ENCODE results near the gene LAMTOR2. TPM values are rescaled to one million over a fixed set of nuclear protein-coding genes. Genes with fewer than 3 reads are reported as not detected.

LAMTOR2 gene
- polyA plus RNA-seq, 1 donor (not counting 4 experiments of a cell fraction or from before 2014, with no cell fraction given): 67.5 TPM

DNA sequence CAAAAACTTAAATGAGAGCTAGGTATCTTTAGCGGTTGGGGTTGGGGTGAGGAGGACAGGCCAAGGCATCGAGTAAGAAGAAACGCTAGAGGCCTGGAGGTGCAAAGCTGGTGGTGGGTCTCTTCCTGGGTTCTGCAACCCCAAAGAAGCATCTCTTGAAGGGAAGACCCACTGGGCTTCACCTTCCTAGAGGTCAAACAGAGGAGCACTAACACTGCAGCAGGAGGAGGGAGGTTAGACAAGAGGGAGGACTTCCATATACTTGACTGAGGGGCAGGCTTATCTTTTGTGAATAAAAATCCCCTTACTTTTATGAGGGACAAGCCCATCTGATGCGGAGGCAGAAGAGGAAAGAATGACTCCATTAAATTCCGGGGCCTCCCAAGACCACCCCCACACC, 25.2 kb downstream of the LAMTOR2 start:
- no peaks in the 10 kb centered on the region for H3K79me2 ChIP-seq (ENCODE audit: control insufficient read depth, insufficient read depth, low read length)
- no peak for TF ChIP-seq EZH2 (IDR thresholded peaks at IDR 0.05; ENCODE audit: low read length)
- TF ChIP-seq, protein P1, sequence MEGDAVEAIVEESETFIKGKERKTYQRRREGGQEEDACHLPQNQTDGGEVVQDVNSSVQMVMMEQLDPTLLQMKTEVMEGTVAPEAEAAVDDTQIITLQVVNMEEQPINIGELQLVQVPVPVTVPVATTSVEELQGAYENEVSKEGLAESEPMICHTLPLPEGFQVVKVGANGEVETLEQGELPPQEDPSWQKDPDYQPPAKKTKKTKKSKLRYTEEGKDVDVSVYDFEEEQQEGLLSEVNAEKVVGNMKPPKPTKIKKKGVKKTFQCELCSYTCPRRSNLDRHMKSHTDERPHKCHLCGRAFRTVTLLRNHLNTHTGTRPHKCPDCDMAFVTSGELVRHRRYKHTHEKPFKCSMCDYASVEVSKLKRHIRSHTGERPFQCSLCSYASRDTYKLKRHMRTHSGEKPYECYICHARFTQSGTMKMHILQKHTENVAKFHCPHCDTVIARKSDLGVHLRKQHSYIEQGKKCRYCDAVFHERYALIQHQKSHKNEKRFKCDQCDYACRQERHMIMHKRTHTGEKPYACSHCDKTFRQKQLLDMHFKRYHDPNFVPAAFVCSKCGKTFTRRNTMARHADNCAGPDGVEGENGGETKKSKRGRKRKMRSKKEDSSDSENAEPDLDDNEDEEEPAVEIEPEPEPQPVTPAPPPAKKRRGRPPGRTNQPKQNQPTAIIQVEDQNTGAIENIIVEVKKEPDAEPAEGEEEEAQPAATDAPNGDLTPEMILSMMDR (optimal IDR thresholded peaks at IDR 0.05 in 1 of 3, IDR thresholded peaks at IDR 0.05 in 1 of 3, conservative IDR thresholded peaks at IDR 0.05 in 1 of 3; ENCODE audit: extremely low read depth in 1 of 3, insufficient read depth in 2 of 3, low read length in 3 of 3): no peak
- no peak overlapping the region for H3K4me2 ChIP-seq (ENCODE audit: control insufficient read depth, extremely low read depth, insufficient read depth, low read depth, low read length)
- no peak for DNase-seq (ENCODE audit: low read depth, low spot score)
- peaks cover 4% of the 10 kb centered on the region for H3K4me1 ChIP-seq (ENCODE audit: control insufficient read depth, extremely low read depth, insufficient read depth, low read length)
- H3K27ac ChIP-seq (ENCODE audit: control insufficient read depth, insufficient read depth, low read length): no peak overlapping the region
- H3K4me3 ChIP-seq (ENCODE audit: control insufficient read depth in 2 of 3, extremely low read depth in 1 of 3, insufficient read depth in 2 of 3, low read depth in 1 of 3, low read length in 3 of 3): no peak overlapping the region
- H3K9me3 ChIP-seq (ENCODE audit: control insufficient read depth, low read depth, low read length): no peaks in the 10 kb centered on the region
- H3K9me1 ChIP-seq (ENCODE audit: control insufficient read depth, extremely low read depth, insufficient read depth, low read length): no peaks in the 10 kb centered on the region
- no peak overlapping the region for H2AFZ ChIP-seq (ENCODE audit: control insufficient read depth, low read length)
- dilution Hi-C loops (cut with MboI; ENCODE audit: extremely low pct_ligation_motif_present, low sequenced_read_pairs): no loop called here
- no peaks in the 10 kb centered on the region for H4K20me1 ChIP-seq (ENCODE audit: control insufficient read depth, extremely low read depth, insufficient read depth, low read length)
- FAIRE-seq: no peak
- no peak overlapping the region for H3K9ac ChIP-seq (ENCODE audit: control insufficient read depth, extremely low read depth, insufficient read depth, low read length)
- H3K36me3 ChIP-seq (ENCODE audit: control insufficient read depth in 2 of 2, extremely low read depth in 1 of 2, insufficient read depth in 2 of 2, low read length in 2 of 2): peaks cover 0 to 3% of the 10 kb centered on the region in 2 experiments
- no peaks in the 10 kb centered on the region for H3K27me3 ChIP-seq (ENCODE audit: control insufficient read depth, extremely low read depth, insufficient read depth, low read length)

DNA sequence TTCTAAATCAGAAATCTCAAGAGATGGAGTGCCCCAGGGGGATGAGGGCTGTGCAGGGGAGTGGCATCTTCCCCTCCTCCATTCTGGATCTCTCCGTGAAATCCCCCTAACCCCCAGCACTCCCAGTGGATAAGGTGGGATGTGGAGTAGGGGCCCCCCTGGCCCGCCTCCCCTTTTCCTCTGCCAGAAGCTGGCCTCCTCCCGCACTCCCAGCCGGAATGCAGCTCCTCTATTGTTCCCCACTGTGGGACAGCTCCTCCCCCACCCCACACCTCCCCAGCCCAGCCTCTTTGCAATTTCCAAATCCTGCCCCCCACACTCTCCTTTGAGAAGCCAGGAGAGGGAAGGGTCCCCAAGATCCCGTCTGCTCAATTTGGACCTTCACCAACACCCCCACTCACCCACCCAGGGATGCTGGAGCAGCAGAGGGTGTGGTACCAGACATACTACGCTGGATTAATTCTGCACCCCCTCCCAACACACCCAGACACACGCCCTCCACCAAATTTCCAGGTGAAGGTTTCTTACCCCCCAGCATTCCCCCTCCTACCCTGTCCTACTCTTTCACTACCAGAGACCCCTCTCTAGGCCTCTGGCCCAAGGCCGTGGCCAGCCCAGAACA, 25.8 kb downstream of the LAMTOR2 start:
- DNase-seq (ENCODE audit: low read depth, low spot score) (no peak), FAIRE-seq (no peak)
- TF ChIP-seq EZH2 (IDR thresholded peaks at IDR 0.05; ENCODE audit: low read length): no peak
- TF ChIP-seq, protein P1 (optimal IDR thresholded peaks at IDR 0.05 in 1 of 3, IDR thresholded peaks at IDR 0.05 in 1 of 3, conservative IDR thresholded peaks at IDR 0.05 in 1 of 3; ENCODE audit: extremely low read depth in 1 of 3, insufficient read depth in 2 of 3, low read length in 3 of 3): no peak
- dilution Hi-C loops (cut with MboI; ENCODE audit: extremely low pct_ligation_motif_present, low sequenced_read_pairs): no loop called here
- Histone ChIP-seq H2AFZ (ENCODE audit: control insufficient read depth, low read length) (no peak overlapping the region), H3K36me3 (ENCODE audit: control insufficient read depth in 2 of 2, extremely low read depth in 1 of 2, insufficient read depth in 2 of 2, low read length in 2 of 2) (no peaks in the 10 kb centered on the region), H3K9me1 (ENCODE audit: control insufficient read depth, extremely low read depth, insufficient read depth, low read length) (no peaks in the 10 kb centered on the region), H3K9ac (ENCODE audit: control insufficient read depth, extremely low read depth, insufficient read depth, low read length) (no peak overlapping the region), H3K4me3 (ENCODE audit: control insufficient read depth in 2 of 3, extremely low read depth in 1 of 3, insufficient read depth in 2 of 3, low read depth in 1 of 3, low read length in 3 of 3) (no peak overlapping the region), H3K4me1 (ENCODE audit: control insufficient read depth, extremely low read depth, insufficient read depth, low read length) (peaks cover 4% of the 10 kb centered on the region), H3K27ac (ENCODE audit: control insufficient read depth, insufficient read depth, low read length) (no peak overlapping the region), H4K20me1 (ENCODE audit: control insufficient read depth, extremely low read depth, insufficient read depth, low read length) (no peaks in the 10 kb centered on the region), H3K79me2 (ENCODE audit: control insufficient read depth, insufficient read depth, low read length) (no peaks in the 10 kb centered on the region), H3K27me3 (ENCODE audit: control insufficient read depth, extremely low read depth, insufficient read depth, low read length) (no peaks in the 10 kb centered on the region), H3K9me3 (ENCODE audit: control insufficient read depth, low read depth, low read length) (no peaks in the 10 kb centered on the region), H3K4me2 (ENCODE audit: control insufficient read depth, extremely low read depth, insufficient read depth, low read depth, low read length) (no peak overlapping the region)

Measured in keratinocyte (primary cell).